Spleen (tissue), 11 donors: ENCODE measurements around the gene VTI1A. TPM values are rescaled to one million over a fixed set of nuclear protein-coding genes. Genes with fewer than 3 reads are reported as not detected.

Experiments
- DNase-seq: peaks from one replicate; pipeline ENCODE4 v3.0.0-alpha.2; 2020
- H3K27ac ChIP-seq, 8 donors: fragments of 200-600 bp; sonication (generic) in 7 of 8; 1 replicate in 4 of 8; 2 replicates in 4 of 8; pipeline versions ENCODE4 v1.5.0 to v1.8.0; 2016 to 2021; ENCODE audit warnings: inconsistent platforms in 4 of 8, mild to moderate bottlenecking in 4 of 8, moderate library complexity in 1 of 8
- H3K27me3 ChIP-seq, 7 donors: fragments of 200-600 bp; sonication (generic) in 6 of 7; replicated peaks in 1 of 7; 1 replicate in 4 of 7; 2 replicates in 3 of 7; pipeline versions ENCODE4 v1.5.0 to v1.8.0; 2016 to 2021; ENCODE audit warnings: inconsistent platforms in 3 of 7, mild to moderate bottlenecking in 1 of 7
- H3K36me3 ChIP-seq, 6 donors: fragments of 200-600 bp; sonication (generic) in 5 of 6; 1 replicate in 4 of 6; 2 replicates in 2 of 6; pipeline versions ENCODE4 v1.5.0 to v1.8.0; 2016 to 2021; ENCODE audit warnings: inconsistent platforms in 2 of 6
- H3K4me1 ChIP-seq, 6 donors: fragments of 200-600 bp; sonication (generic) in 5 of 6; 1 replicate in 3 of 6; 2 replicates in 3 of 6; pipeline versions ENCODE4 v1.5.0 to v1.8.0; 2016 to 2021; ENCODE audit warnings: inconsistent platforms in 3 of 6
- H3K4me3 ChIP-seq, 8 donors: fragments of 200-600 bp; sonication (generic) in 7 of 8; 1 replicate in 4 of 8; 2 replicates in 4 of 8; pipeline versions ENCODE4 v1.5.0 to v1.8.0; 2016 to 2021; ENCODE audit warnings: inconsistent platforms in 4 of 8, mild to moderate bottlenecking in 4 of 8, moderate library complexity in 2 of 8
- H3K9me3 ChIP-seq, 8 donors: fragments of 200-600 bp; sonication (generic) in 7 of 8; 1 replicate in 4 of 8; 2 replicates in 4 of 8; pipeline versions ENCODE4 v1.5.0 to v1.8.0; 2016 to 2021; ENCODE audit warnings: inconsistent platforms in 4 of 8
- CTCF ChIP-seq, 11 experiments: fragments of 200-600 bp in 7 of 11; fragments of 450-650 bp in 4 of 11; sonication (generic) in 4 of 11; IDR thresholded peaks in 8 of 11; conservative IDR thresholded peaks in 3 of 11; 1 replicate in 7 of 11; 2 replicates in 4 of 11; pipeline versions ENCODE4 v1.4.0 to v1.8.0; 2016 to 2021; ENCODE audit warnings: antibody characterized with exemption in 11 of 11, inconsistent platforms in 4 of 11, mild to moderate bottlenecking in 1 of 11
- POLR2A ChIP-seq, 3 donors: fragments of 450-650 bp; IDR thresholded peaks; one replicate each; pipeline ENCODE4 v1.5.1; 2017; ENCODE audit warnings: antibody characterized with exemption in 3 of 3, mild to moderate bottlenecking in 1 of 3
- POLR2AphosphoS5 ChIP-seq, 3 donors: sonication (generic); formaldehyde crosslinking; IDR thresholded peaks; one replicate each; pipeline ENCODE4 v1.5.1; 2017; ENCODE audit warnings: antibody characterized with exemption in 3 of 3
- WGBS, 5 donors: extraction: QIAGEN DNeasy Blood & Tissue Kit in 3 of 5; methylation state at CpG; one replicate each; pipeline versions ENCODE4 v1.1.5 to v1.1.7; 2013 to 2018; 5-methylcytosine and 5-hydroxymethylcytosine counted together
- intact Hi-C: fragments of 100-400 bp; cut with DNase I; formaldehyde crosslinking; loops from one replicate; pipeline ENCODE4 v1.15.0; 2023; ENCODE audit warnings: low total_unique reads
- polyA plus RNA-seq, 3 donors: library from polyadenylated mRNA; stranded (reverse); fragments of 200-250 nt; gene quantifications; one replicate each; pipeline ENCODE4 v1.2.1, GENCODE V29; 2013
- total RNA-seq, 7 donors: library from RNA; depleted of rRNA in 3 of 7; stranded (reverse); fragments of >200 nt in 3 of 7; fragmentation: NEBNext Ultra II Directional in 4 of 7; extraction: Animal tissue kit (Norgen Biotek cat#: 25700) in 4 of 7; gene quantifications; one replicate each; pipeline versions ENCODE4 v1.1.0 to v1.2.1, GENCODE V29; 2016 to 2021
- donor health status: healthy with polysubstance abuse.
- donor health status: DM: no; HTN: no; CAD: no; lungs with moderate emphysema.
- donor health status: DM: no; HTN: no; CAD: no.
- donor health status: Bipolar disorder and iron deficiency.
- donor health status: healthy.
- donor health status: DM: no; HTN: no; CAD: no.
- donor health status: DM: yes; HTN: yes; CAD: no.

VTI1A gene
- total and polyA plus RNA-seq, 10 donors: 7.8 to 129 (median 56.2) TPM

- peaks cover 0 to 37% (median 0%) of the 10 kb centered on the region in 6 donors for H3K36me3 ChIP-seq
- no peak overlapping the region for H3K27ac ChIP-seq
- no peak overlapping the region for H3K4me3 ChIP-seq
- TF ChIP-seq POLR2AphosphoS5 (IDR thresholded peaks at IDR 0.05): no peak
- TF ChIP-seq CTCF (IDR thresholded peaks at IDR 0.05 in 8 of 11, conservative IDR thresholded peaks at IDR 0.05 in 3 of 11): no peak
- no peak for TF ChIP-seq POLR2A (IDR thresholded peaks at IDR 0.05)
- no peak for DNase-seq
- H3K4me1 ChIP-seq: no peaks in the 10 kb centered on the region
- no peaks in the 10 kb centered on the region for H3K27me3 ChIP-seq
- H3K9me3 ChIP-seq: no peaks in the 10 kb centered on the region
- intact Hi-C loops: no loop called here
- 83 to 95% (median 88%) methylated on average over 2 of the region's 2 CpGs for WGBS, 5 donors
Observed at GRCh38 chr10:112712536-112712935, 265.5 kb downstream of the VTI1A start.

GRCh38 chr10:112713411-112713810 lies 266.4 kb downstream of the VTI1A start:
- Histone ChIP-seq H3K36me3 (peaks cover 0 to 37% (median 0%) of the 10 kb centered on the region in 6 donors), H3K27ac (no peak overlapping the region), H3K4me1 (no peaks in the 10 kb centered on the region), H3K9me3 (no peaks in the 10 kb centered on the region), H3K4me3 (no peak overlapping the region), H3K27me3 (no peaks in the 10 kb centered on the region)
- TF ChIP-seq CTCF (IDR thresholded peaks at IDR 0.05 in 8 of 11, conservative IDR thresholded peaks at IDR 0.05 in 3 of 11) (no peak), POLR2AphosphoS5 (IDR thresholded peaks at IDR 0.05) (no peak), POLR2A (IDR thresholded peaks at IDR 0.05) (no peak)
- intact Hi-C loops: no loop called here
- 92 to 99% (median 96%) methylated on average over 2 of the region's 2 CpGs for WGBS, 5 donors
- DNase-seq: no peak

GRCh38 chr10:112715581-112715980 lies 268.6 kb downstream of the VTI1A start:
- TF ChIP-seq POLR2A (IDR thresholded peaks at IDR 0.05): no peak
- no peak for TF ChIP-seq POLR2AphosphoS5 (IDR thresholded peaks at IDR 0.05)
- no peak for TF ChIP-seq CTCF (IDR thresholded peaks at IDR 0.05 in 8 of 11, conservative IDR thresholded peaks at IDR 0.05 in 3 of 11)
- peaks cover 0 to 31% (median 0%) of the 10 kb centered on the region in 6 donors for H3K36me3 ChIP-seq
- DNase-seq: no peak
- no peaks in the 10 kb centered on the region for H3K9me3 ChIP-seq
- H3K4me3 ChIP-seq: no peak overlapping the region
- no peaks in the 10 kb centered on the region for H3K4me1 ChIP-seq
- H3K27ac ChIP-seq: no peak overlapping the region
- WGBS, 5 donors: 91 to 98% (median 94%) methylated on average over 5 of the region's 5 CpGs
- H3K27me3 ChIP-seq: no peaks in the 10 kb centered on the region
- intact Hi-C loops: no loop called here

GRCh38 chr10:112716076-112716475 lies 269.1 kb downstream of the VTI1A start:
- WGBS, 5 donors: 94 to 99% (median 95%) methylated on average over 3 of the region's 3 CpGs
- DNase-seq: no peak
- H3K36me3 ChIP-seq: peaks cover 0 to 31% (median 0%) of the 10 kb centered on the region in 6 donors
- no peak for TF ChIP-seq POLR2A (IDR thresholded peaks at IDR 0.05)
- TF ChIP-seq POLR2AphosphoS5 (IDR thresholded peaks at IDR 0.05): no peak
- no peak for TF ChIP-seq CTCF (IDR thresholded peaks at IDR 0.05 in 8 of 11, conservative IDR thresholded peaks at IDR 0.05 in 3 of 11)
- no peaks in the 10 kb centered on the region for H3K27me3 ChIP-seq
- no peak overlapping the region for H3K27ac ChIP-seq
- intact Hi-C loops: no loop called here
- no peaks in the 10 kb centered on the region for H3K9me3 ChIP-seq
- H3K4me1 ChIP-seq: no peaks in the 10 kb centered on the region
- no peak overlapping the region for H3K4me3 ChIP-seq
